GM21381 (cell line): ENCODE measurements around the gene RRP9.

Experiments
- ATAC-seq: cut with Tn5 transposase; IDR thresholded peaks from one replicate; pipeline ENCODE4 v1.9.1; 2021; ENCODE audit warnings: mild to moderate bottlenecking, moderate library complexity; ENCODE audit not compliant: unreplicated experiment

Gene RRP9

GRCh38 chr3:51974277-51974962 is 32.7 kb upstream of the RRP9 start:
- no peak for ATAC-seq

GRCh38 chr3:51971350-51971749 is 29.6 kb upstream of the RRP9 start:
- ATAC-seq: no peak

GRCh38 chr3:51970606-51971300 is 29.0 kb upstream of the RRP9 start:
- no peak for ATAC-seq

- no peak for ATAC-seq
Measured at GRCh38 chr3:51969841-51970240, 28.1 kb upstream of the RRP9 start.

- ATAC-seq: no peak
Measured at GRCh38 chr3:51968883-51969678, 27.4 kb upstream of the RRP9 start.

GRCh38 chr3:51968170-51968775 is 26.6 kb upstream of the RRP9 start:
- ATAC-seq: no peak

GRCh38 chr3:51967384-51968169 is 25.9 kb upstream of the RRP9 start, which contains the start of gene PCBP4:
PCBP4 (minus strand) TSS chr3:51967454; CDS start chr3:51961240, 6,214 bp downstream.
- no peak for ATAC-seq

- no peak for ATAC-seq
Measured at GRCh38 chr3:51966922-51967383, 25.2 kb upstream of the RRP9 start.

GRCh38 chr3:51966486-51966885 is 24.8 kb upstream of the RRP9 start:
- no peak for ATAC-seq

GRCh38 chr3:51966016-51966415 is 24.3 kb upstream of the RRP9 start:
- ATAC-seq: no peak

- no peak for ATAC-seq
Measured at GRCh38 chr3:51964521-51964920, 22.8 kb upstream of the RRP9 start.

- ATAC-seq: no peak
Measured at GRCh38 chr3:51963951-51964451, 22.3 kb upstream of the RRP9 start.

- no peak for ATAC-seq
Measured at GRCh38 chr3:51962854-51963530, 21.3 kb upstream of the RRP9 start.

- no peak for ATAC-seq
Measured at GRCh38 chr3:51961602-51962569, 20.2 kb upstream of the RRP9 start.

- no peak for ATAC-seq
Measured at GRCh38 chr3:51961011-51961410, 19.3 kb upstream of the RRP9 start.

GRCh38 chr3:51960386-51960785 is 18.7 kb upstream of the RRP9 start:
- ATAC-seq: no peak

GRCh38 chr3:51959651-51960050 is 17.9 kb upstream of the RRP9 start:
- no peak for ATAC-seq
